Fibroblast of pulmonary artery (primary cell): ENCODE measurements around the gene KRTAP3-3.

Source experiments
- DNase-seq: peaks from one replicate; pipeline ENCODE4 v3.0.0-alpha.2; 2010; ENCODE audit warnings: low read depth
- H3K4me3 ChIP-seq: replicated peaks from 2 replicates; pipeline ENCODE4 v1.5.1; 2011; ENCODE audit warnings: low read depth, mild to moderate bottlenecking, control low read depth, low read length, moderate library complexity
- TF ChIP-seq, protein P1 (sequence below): IDR thresholded peaks from 2 replicates; pipeline ENCODE4 v1.5.1; 2011; ENCODE audit warnings: mild to moderate bottlenecking, control low read depth, low read length, inconsistent platforms; ENCODE audit errors: missing control alignments

KRTAP3-3 gene

DNA sequence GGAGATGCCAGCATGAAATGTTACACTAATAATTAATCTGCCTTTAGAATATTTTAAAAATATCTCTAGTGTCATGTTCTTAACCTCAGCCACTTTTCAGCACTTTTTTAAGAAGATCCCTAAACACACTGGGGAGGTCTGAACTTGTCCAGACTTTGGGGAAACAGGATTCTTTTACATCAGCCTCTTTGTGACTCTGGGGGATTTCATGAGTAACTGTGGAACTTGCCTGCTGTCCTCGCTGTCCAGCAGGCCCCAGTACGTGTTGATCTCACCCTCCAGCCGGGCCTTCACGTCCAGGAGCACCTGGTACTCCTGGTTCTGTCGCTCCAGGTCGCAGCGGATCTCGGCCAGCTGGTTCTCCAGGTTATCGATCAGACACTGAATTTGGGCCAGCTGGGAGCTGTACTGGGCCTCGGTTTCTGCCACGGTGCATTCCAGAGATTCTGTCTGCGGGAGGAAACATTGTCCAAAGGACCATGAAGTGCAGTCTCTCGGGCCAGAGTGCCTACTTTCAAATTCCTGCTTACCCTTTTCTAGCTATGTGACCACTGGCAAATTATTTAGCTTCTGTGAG is 15.3 kb downstream of the KRTAP3-3 start:
- DNase-seq: no peak
- TF ChIP-seq, protein P1, sequence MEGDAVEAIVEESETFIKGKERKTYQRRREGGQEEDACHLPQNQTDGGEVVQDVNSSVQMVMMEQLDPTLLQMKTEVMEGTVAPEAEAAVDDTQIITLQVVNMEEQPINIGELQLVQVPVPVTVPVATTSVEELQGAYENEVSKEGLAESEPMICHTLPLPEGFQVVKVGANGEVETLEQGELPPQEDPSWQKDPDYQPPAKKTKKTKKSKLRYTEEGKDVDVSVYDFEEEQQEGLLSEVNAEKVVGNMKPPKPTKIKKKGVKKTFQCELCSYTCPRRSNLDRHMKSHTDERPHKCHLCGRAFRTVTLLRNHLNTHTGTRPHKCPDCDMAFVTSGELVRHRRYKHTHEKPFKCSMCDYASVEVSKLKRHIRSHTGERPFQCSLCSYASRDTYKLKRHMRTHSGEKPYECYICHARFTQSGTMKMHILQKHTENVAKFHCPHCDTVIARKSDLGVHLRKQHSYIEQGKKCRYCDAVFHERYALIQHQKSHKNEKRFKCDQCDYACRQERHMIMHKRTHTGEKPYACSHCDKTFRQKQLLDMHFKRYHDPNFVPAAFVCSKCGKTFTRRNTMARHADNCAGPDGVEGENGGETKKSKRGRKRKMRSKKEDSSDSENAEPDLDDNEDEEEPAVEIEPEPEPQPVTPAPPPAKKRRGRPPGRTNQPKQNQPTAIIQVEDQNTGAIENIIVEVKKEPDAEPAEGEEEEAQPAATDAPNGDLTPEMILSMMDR: no peak
- no peak overlapping the region for H3K4me3 ChIP-seq

DNA sequence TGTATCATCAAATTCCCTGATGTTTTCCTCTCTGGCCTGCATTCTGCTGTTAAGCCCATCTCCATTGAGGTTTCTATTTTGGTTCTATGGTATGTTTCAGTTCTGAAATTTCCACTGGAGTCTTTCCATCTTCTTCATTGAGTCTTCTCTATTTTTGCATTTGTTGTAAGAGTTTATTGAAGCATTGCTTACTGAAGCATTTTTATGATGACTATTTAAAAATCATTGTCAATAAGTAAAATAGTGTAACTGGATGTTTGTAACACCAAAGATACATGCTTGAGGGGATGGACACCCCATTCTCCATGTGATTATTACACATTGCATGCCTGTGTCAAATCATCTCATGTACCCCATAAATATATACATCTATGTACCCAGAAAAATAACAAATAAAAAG is 18.4 kb downstream of the KRTAP3-3 start:
- no peak overlapping the region for H3K4me3 ChIP-seq
- no peak for DNase-seq
- TF ChIP-seq, protein P1: no peak

DNA sequence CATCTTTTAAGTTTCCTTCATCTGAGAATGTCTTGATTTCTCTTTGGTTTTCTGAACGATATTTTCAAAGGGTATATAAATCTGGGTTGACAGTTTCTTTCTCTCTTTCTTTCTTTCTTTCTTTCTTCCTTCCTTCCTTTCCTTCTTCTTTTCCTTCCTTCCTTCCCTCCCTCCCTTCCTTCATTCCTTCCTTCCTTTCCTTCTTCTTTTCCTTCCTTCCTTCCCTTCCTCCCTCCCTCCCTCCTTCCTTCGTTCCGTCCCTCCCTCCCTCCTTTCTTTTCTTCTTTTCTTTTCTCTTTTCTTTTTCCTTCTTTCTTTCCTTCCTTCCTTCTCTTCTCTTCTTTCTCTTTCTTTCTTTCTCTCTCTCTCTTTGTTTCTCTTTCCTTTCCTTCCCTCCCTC is 19.6 kb downstream of the KRTAP3-3 start:
- no peak overlapping the region for H3K4me3 ChIP-seq
- TF ChIP-seq, protein P1: no peak
- DNase-seq: no peak

DNA sequence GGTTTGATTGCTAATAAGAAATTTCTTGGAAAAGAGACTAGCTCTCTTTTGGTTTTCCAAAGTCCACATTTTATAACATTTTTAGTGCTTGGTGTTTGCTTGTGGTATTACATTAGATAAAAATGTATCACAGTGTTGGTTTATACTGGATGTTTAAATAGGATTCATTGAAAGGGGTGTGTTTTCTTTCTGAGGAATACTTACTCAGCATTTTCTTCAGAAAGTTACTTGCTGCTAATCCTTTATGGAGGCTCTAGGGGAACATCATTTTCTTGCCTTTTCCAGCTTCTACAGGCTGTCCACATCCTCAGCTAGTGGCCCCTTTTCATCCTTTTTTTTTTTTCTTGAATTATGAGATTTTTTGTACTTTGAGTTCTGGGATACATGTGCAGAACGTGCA is 26.4 kb downstream of the KRTAP3-3 start:
- TF ChIP-seq, protein P1: no peak
- no peak overlapping the region for H3K4me3 ChIP-seq
- no peak for DNase-seq

DNA sequence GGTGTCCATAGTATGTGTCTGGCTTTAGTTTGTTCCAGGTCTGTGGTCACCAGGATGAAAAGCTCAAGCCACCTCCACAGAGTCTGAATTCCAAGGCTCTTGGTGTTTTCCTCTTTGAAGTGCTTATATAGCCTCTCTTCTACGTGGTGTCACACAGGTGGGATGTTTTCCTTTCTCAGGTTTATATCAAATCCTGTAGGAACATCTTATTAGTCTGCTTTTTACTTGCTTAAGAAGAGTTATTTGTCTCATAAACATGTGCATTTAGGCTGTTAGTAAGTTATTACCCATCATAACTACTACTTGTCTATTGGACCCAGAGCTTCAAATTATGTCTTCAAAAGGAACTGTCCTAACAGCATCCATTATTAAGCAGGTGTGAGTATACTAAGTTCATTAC is 27.1 kb downstream of the KRTAP3-3 start, which contains the start of gene KRT39:
Gene KRT39, minus strand, starts transcription at position 101 of the 400 bp plus-strand sequence. Its CDS starts 92 bp downstream, at position 9.
- TF ChIP-seq, protein P1: no peak
- DNase-seq: no peak
- H3K4me3 ChIP-seq: no peak within 1 kb of the TSS

DNA sequence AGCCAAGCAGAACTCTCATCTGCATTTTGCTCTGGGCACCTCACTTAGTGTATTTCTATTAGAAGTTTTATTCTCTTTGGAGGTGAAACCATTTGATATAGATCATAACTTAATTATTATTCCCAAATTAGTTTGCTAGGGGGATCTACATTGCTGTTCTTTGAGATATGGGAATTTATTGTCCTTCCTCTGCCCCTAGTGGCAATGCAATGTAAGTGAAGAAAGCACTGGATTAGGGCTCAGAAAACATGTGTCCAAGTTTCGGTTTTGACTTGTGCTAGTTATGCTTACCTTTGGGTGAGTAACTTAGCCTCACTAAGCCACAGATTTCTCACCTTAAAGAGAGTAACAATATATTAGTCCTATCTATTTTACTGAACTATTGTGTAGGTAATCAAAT is 30.1 kb downstream of the KRTAP3-3 start:
- peak; percentile 20 for DNase-seq
- TF ChIP-seq, protein P1: peak; percentile 80
- H3K4me3 ChIP-seq: no peak overlapping the region

DNA sequence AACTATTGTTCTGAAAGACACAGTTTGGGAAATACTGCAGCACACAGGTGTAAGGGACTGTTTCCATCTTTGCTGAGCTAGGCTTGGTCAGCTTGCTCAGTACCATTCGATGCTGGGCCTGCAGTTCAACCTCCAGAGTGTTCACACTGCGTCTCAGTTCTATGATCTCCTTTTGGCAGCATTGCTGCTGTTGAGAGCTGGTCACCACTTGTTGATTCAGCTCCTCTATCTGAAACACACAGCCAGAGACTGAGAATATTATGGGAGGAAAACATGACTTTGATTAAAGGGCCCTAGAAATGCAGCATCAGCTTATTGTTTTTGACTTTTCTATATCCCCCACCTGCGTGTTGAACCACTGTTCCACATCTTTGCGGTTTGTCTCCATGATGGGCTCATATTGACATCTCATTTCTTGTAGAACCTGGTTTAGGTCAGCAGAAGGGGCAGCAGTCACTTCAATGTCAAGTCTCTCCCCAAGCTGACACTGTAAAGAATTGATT is 31.9 kb downstream of the KRTAP3-3 start:
- TF ChIP-seq, protein P1: no peak
- no peak overlapping the region for H3K4me3 ChIP-seq
- DNase-seq: no peak
